Measurements from ENCODE around the gene C19orf53. TPM values are rescaled to one million over a fixed set of nuclear protein-coding genes. Genes with fewer than 3 reads are reported as not detected.
A peak's percentile ranks its signal among the peaks of the same experiment; 100 is the strongest.

The C19orf53 gene
- total and polyA plus RNA-seq, 7 experiments from 2014 or later = 57.2 to 289 (median 89.0) TPM

GRCh38 chr19:13804830-13805683 is 30.8 kb downstream of the C19orf53 start:
- ChIA-PET CTCF (interaction anchor here (0.6 kb wide), 2 partner anchors 10 to 269 kb away, joined by 3 read pairs; no protein-coding TSS in a partner anchor), POLR2A (interaction anchor here (0.5 kb wide), 1 partner anchor 55 kb away, joined by 3 read pairs; no protein-coding TSS in a partner anchor)
- H3K27ac Mint-ChIP-seq = peak overlapping the region in 1 of 9 donors; percentile 74
- H3K4me3 ChIP-seq (ENCODE audit: low read length) = no peak overlapping the region
- H3K27me3 ChIP-seq (ENCODE audit: control insufficient read depth in 2 of 2, insufficient read depth in 2 of 2, low read length in 2 of 2) = no peaks in the 10 kb centered on the region
- H3K27me3 Mint-ChIP-seq = no peaks in the 10 kb centered on the region
- no peaks in the 10 kb centered on the region for H3K9me3 ChIP-seq (ENCODE audit: control insufficient read depth in 2 of 3, low read length in 3 of 3)
- H3K27ac ChIP-seq (ENCODE audit: low read depth, low read length) = no peak overlapping the region
- peaks cover 0 to 6% (median 3%) of the 10 kb centered on the region in 7 donors for H3K4me1 Mint-ChIP-seq
- peaks cover 0 to 15% (median 0%) of the 10 kb centered on the region in 3 experiments for H3K36me3 ChIP-seq (ENCODE audit: control insufficient read depth in 2 of 3, insufficient read depth in 3 of 3, low read length in 3 of 3)
- intact Hi-C loops (cut with micrococcal nuclease) = no loop called here
- no peak for ATAC-seq
- H3K36me3 Mint-ChIP-seq = peaks cover 0 to 16% (median 0%) of the 10 kb centered on the region in 5 donors
- no peak overlapping the region for H3K4me3 Mint-ChIP-seq
- no peaks in the 10 kb centered on the region for H3K4me1 ChIP-seq (ENCODE audit: control insufficient read depth in 2 of 2, insufficient read depth in 2 of 2, low read length in 2 of 2)
- no peak for DNase-seq
- peaks cover 0 to 2% (median 0%) of the 10 kb centered on the region in 11 donors for H3K9me3 Mint-ChIP-seq

- DNase-seq (no peak), ATAC-seq (no peak)
- Histone ChIP-seq H3K9me3 (ENCODE audit: control insufficient read depth in 2 of 3, low read length in 3 of 3) (no peaks in the 10 kb centered on the region), H3K36me3 (ENCODE audit: control insufficient read depth in 2 of 3, insufficient read depth in 3 of 3, low read length in 3 of 3) (peaks cover 0 to 15% (median 0%) of the 10 kb centered on the region in 3 experiments), H3K4me1 (ENCODE audit: control insufficient read depth in 2 of 2, insufficient read depth in 2 of 2, low read length in 2 of 2) (no peaks in the 10 kb centered on the region), H3K27me3 (ENCODE audit: control insufficient read depth in 2 of 2, insufficient read depth in 2 of 2, low read length in 2 of 2) (no peaks in the 10 kb centered on the region), H3K27ac (ENCODE audit: low read depth, low read length) (no peak overlapping the region), H3K4me3 (ENCODE audit: low read length) (no peak overlapping the region)
- Mint-ChIP-seq H3K27me3 (no peaks in the 10 kb centered on the region), H3K4me3 (no peak overlapping the region), H3K36me3 (peaks cover 0 to 12% (median 0%) of the 10 kb centered on the region in 5 donors), H3K9me3 (peaks cover 0 to 2% (median 0%) of the 10 kb centered on the region in 11 donors), H3K4me1 (peaks cover 0 to 4% (median 0%) of the 10 kb centered on the region in 7 donors), H3K27ac (no peak overlapping the region)
- POLR2A ChIA-PET = no interaction called here
- intact Hi-C loops (cut with micrococcal nuclease) = no loop called here
- CTCF ChIA-PET = no interaction called here
These were observed 32.5 kb downstream of the C19orf53 start for GRCh38 chr19:13806728-13807127.

- H3K27me3 ChIP-seq (ENCODE audit: control insufficient read depth in 2 of 2, insufficient read depth in 2 of 2, low read length in 2 of 2) = no peaks in the 10 kb centered on the region
- Mint-ChIP-seq H3K9me3 (peaks cover 0 to 2% (median 0%) of the 10 kb centered on the region in 11 donors), H3K27me3 (no peaks in the 10 kb centered on the region), H3K36me3 (peaks cover 0 to 12% (median 0%) of the 10 kb centered on the region in 5 donors), H3K4me1 (peaks cover 0 to 4% (median 0%) of the 10 kb centered on the region in 7 donors), H3K4me3 (no peak overlapping the region), H3K27ac (no peak overlapping the region)
- H3K4me3 ChIP-seq (ENCODE audit: low read length) = no peak overlapping the region
- POLR2A ChIA-PET = interaction anchor here (0.9 kb wide), 1 partner anchor 20 kb away, joined by 3 read pairs; no protein-coding TSS in a partner anchor
- no peaks in the 10 kb centered on the region for H3K9me3 ChIP-seq (ENCODE audit: control insufficient read depth in 2 of 3, low read length in 3 of 3)
- peaks cover 0 to 15% (median 0%) of the 10 kb centered on the region in 3 experiments for H3K36me3 ChIP-seq (ENCODE audit: control insufficient read depth in 2 of 3, insufficient read depth in 3 of 3, low read length in 3 of 3)
- CTCF ChIA-PET = no interaction called here
- DNase-seq (no peak), ATAC-seq (no peak)
- H3K27ac ChIP-seq (ENCODE audit: low read depth, low read length) = no peak overlapping the region
- intact Hi-C loops (cut with micrococcal nuclease) = no loop called here
- H3K4me1 ChIP-seq (ENCODE audit: control insufficient read depth in 2 of 2, insufficient read depth in 2 of 2, low read length in 2 of 2) = no peaks in the 10 kb centered on the region
These were observed 33.3 kb downstream of the C19orf53 start for GRCh38 chr19:13807421-13808021.

GRCh38 chr19:13808856-13809255 is 34.6 kb downstream of the C19orf53 start:
- no peaks in the 10 kb centered on the region for H3K27me3 ChIP-seq (ENCODE audit: control insufficient read depth in 2 of 2, insufficient read depth in 2 of 2, low read length in 2 of 2)
- no peak overlapping the region for H3K27ac ChIP-seq (ENCODE audit: low read depth, low read length)
- H3K36me3 Mint-ChIP-seq = peaks cover 5 to 18% (median 6%) of the 10 kb centered on the region in 5 donors
- H3K27ac Mint-ChIP-seq = no peak overlapping the region
- no peak overlapping the region for H3K4me3 ChIP-seq (ENCODE audit: low read length)
- H3K4me1 ChIP-seq (ENCODE audit: control insufficient read depth in 2 of 2, insufficient read depth in 2 of 2, low read length in 2 of 2) = no peaks in the 10 kb centered on the region
- no peak for ATAC-seq
- CTCF ChIA-PET = no interaction called here
- peaks cover 0 to 3% (median 0%) of the 10 kb centered on the region in 11 donors for H3K9me3 Mint-ChIP-seq
- no peaks in the 10 kb centered on the region for H3K9me3 ChIP-seq (ENCODE audit: control insufficient read depth in 2 of 3, low read length in 3 of 3)
- intact Hi-C loops (cut with micrococcal nuclease) = no loop called here
- POLR2A ChIA-PET = interaction anchor here (0.6 kb wide), 1 partner anchor 918 kb away, joined by 3 read pairs; the partner anchor contains the start of gene GCDH
- peaks cover 0 to 15% (median 0%) of the 10 kb centered on the region in 3 experiments for H3K36me3 ChIP-seq (ENCODE audit: control insufficient read depth in 2 of 3, insufficient read depth in 3 of 3, low read length in 3 of 3)
- peaks cover 0 to 4% (median 0%) of the 10 kb centered on the region in 7 donors for H3K4me1 Mint-ChIP-seq
- H3K27me3 Mint-ChIP-seq = no peaks in the 10 kb centered on the region
- H3K4me3 Mint-ChIP-seq = no peak overlapping the region
- no peak for DNase-seq

GRCh38 chr19:13812544-13812943 is 38.3 kb downstream of the C19orf53 start:
- no peak overlapping the region for H3K4me3 ChIP-seq (ENCODE audit: low read length)
- no peak overlapping the region for H3K27ac Mint-ChIP-seq
- H3K9me3 ChIP-seq (ENCODE audit: control insufficient read depth in 2 of 3, low read length in 3 of 3) = no peaks in the 10 kb centered on the region
- POLR2A ChIA-PET = no interaction called here
- intact Hi-C loops (cut with micrococcal nuclease) = no loop called here
- ATAC-seq (no peak), DNase-seq (no peak)
- H3K27ac ChIP-seq (ENCODE audit: low read depth, low read length) = no peak overlapping the region
- H3K36me3 Mint-ChIP-seq = peaks cover 5 to 17% (median 6%) of the 10 kb centered on the region in 5 donors
- H3K9me3 Mint-ChIP-seq = peaks cover 0 to 3% (median 0%) of the 10 kb centered on the region in 11 donors
- H3K4me1 ChIP-seq (ENCODE audit: control insufficient read depth in 2 of 2, insufficient read depth in 2 of 2, low read length in 2 of 2) = no peaks in the 10 kb centered on the region
- peaks cover 0 to 14% (median 0%) of the 10 kb centered on the region in 3 experiments for H3K36me3 ChIP-seq (ENCODE audit: control insufficient read depth in 2 of 3, insufficient read depth in 3 of 3, low read length in 3 of 3)
- no peak overlapping the region for H3K4me3 Mint-ChIP-seq
- CTCF ChIA-PET = interaction anchor here (0.7 kb wide), 1 partner anchor 33 kb away, joined by 4 read pairs; no protein-coding TSS in a partner anchor
- H3K27me3 ChIP-seq (ENCODE audit: control insufficient read depth in 2 of 2, insufficient read depth in 2 of 2, low read length in 2 of 2) = no peaks in the 10 kb centered on the region
- H3K27me3 Mint-ChIP-seq = no peaks in the 10 kb centered on the region
- H3K4me1 Mint-ChIP-seq = peaks cover 0 to 4% (median 0%) of the 10 kb centered on the region in 7 donors

GRCh38 chr19:13813147-13813546 is 38.9 kb downstream of the C19orf53 start:
- Histone ChIP-seq H3K27me3 (ENCODE audit: control insufficient read depth in 2 of 2, insufficient read depth in 2 of 2, low read length in 2 of 2) (no peaks in the 10 kb centered on the region), H3K9me3 (ENCODE audit: control insufficient read depth in 2 of 3, low read length in 3 of 3) (no peaks in the 10 kb centered on the region), H3K27ac (ENCODE audit: low read depth, low read length) (no peak overlapping the region), H3K36me3 (ENCODE audit: control insufficient read depth in 2 of 3, insufficient read depth in 3 of 3, low read length in 3 of 3) (peaks cover 0 to 14% (median 0%) of the 10 kb centered on the region in 3 experiments), H3K4me3 (ENCODE audit: low read length) (no peak overlapping the region), H3K4me1 (ENCODE audit: control insufficient read depth in 2 of 2, insufficient read depth in 2 of 2, low read length in 2 of 2) (no peaks in the 10 kb centered on the region)
- ATAC-seq = no peak
- H3K36me3 Mint-ChIP-seq = peaks cover 5 to 17% (median 6%) of the 10 kb centered on the region in 5 donors
- no peaks in the 10 kb centered on the region for H3K27me3 Mint-ChIP-seq
- ChIA-PET POLR2A (interaction anchor here (0.6 kb wide), 1 partner anchor 238 kb away, joined by 4 read pairs; no protein-coding TSS in a partner anchor), CTCF (no interaction called here)
- intact Hi-C loops (cut with micrococcal nuclease) = no loop called here
- no peak overlapping the region for H3K27ac Mint-ChIP-seq
- peaks cover 0 to 5% (median 0%) of the 10 kb centered on the region in 7 donors for H3K4me1 Mint-ChIP-seq
- no peak for DNase-seq
- H3K4me3 Mint-ChIP-seq = peak overlapping the region in 1 of 10 donors; percentile 41
- peaks cover 0 to 3% (median 0%) of the 10 kb centered on the region in 11 donors for H3K9me3 Mint-ChIP-seq

Data from naive thymus-derived CD4-positive, alpha-beta T cell (primary cell).